A549 (cell line): ENCODE data around the gene KNDC1.

ENCODE experiments used
- HDAC2 ChIP-seq: fragments of 200-600 bp; sonication (generic); IDR thresholded peaks from 2 replicates; pipeline ENCODE4 v1.6.1; 2016
- MYC ChIP-seq: IDR thresholded peaks from 2 replicates; pipeline ENCODE4 v1.6.1; 2012; ENCODE audit warnings: mild to moderate bottlenecking, inconsistent platforms, low read length, improper control_type of control experiment, borderline replicate concordance
- POLR2A ChIP-seq: IDR thresholded peaks from 2 replicates; pipeline ENCODE4 v1.6.1; 2012; ENCODE audit warnings: mild to moderate bottlenecking, low read length
- TF ChIP-seq, protein P1 (sequence below): fragments of >200 bp; sonication (Bioruptor Twin); formaldehyde crosslinking; IDR thresholded peaks from 3 replicates; pipeline ENCODE4 v1.5.1; 2016

- TF ChIP-seq HDAC2 (no peak), POLR2A (no peak), MYC (no peak)
- TF ChIP-seq, protein P1, sequence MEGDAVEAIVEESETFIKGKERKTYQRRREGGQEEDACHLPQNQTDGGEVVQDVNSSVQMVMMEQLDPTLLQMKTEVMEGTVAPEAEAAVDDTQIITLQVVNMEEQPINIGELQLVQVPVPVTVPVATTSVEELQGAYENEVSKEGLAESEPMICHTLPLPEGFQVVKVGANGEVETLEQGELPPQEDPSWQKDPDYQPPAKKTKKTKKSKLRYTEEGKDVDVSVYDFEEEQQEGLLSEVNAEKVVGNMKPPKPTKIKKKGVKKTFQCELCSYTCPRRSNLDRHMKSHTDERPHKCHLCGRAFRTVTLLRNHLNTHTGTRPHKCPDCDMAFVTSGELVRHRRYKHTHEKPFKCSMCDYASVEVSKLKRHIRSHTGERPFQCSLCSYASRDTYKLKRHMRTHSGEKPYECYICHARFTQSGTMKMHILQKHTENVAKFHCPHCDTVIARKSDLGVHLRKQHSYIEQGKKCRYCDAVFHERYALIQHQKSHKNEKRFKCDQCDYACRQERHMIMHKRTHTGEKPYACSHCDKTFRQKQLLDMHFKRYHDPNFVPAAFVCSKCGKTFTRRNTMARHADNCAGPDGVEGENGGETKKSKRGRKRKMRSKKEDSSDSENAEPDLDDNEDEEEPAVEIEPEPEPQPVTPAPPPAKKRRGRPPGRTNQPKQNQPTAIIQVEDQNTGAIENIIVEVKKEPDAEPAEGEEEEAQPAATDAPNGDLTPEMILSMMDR: no peak
These were observed 29.0 kb upstream of the KNDC1 start for GRCh38 chr10:133131053-133131452.
